ENCODE measurements around the gene SPINT1.

SPINT1 gene

GRCh38 chr15:40847223-40847961 lies 3.5 kb downstream of the SPINT1 start (continued):
- TF ChIP-seq ZNF266 (tag by site-specific recombination; IDR thresholded peaks at IDR 0.05; ENCODE audit: low read depth) (no peak), ZBTB17 (tag by site-specific recombination; IDR thresholded peaks at IDR 0.05) (peak; percentile 63), GLIS2 (tag by site-specific recombination; IDR thresholded peaks at IDR 0.05) (0 out of 2 replicates have a peak, but pooled peaks have one; percentile 4), SP2 (tag by site-specific recombination; IDR thresholded peaks at IDR 0.05) (peak; percentile 62), ZNF169 (tag by site-specific recombination; IDR thresholded peaks at IDR 0.05) (no peak), IKZF3 (tag by site-specific recombination; IDR thresholded peaks at IDR 0.05) (peak; percentile 61), PATZ1 (tag by site-specific recombination; IDR thresholded peaks at IDR 0.05) (peak; percentile 44; the same call in 1 of the 2 replicates), HOXC10 (CRISPR knock-in tag; IDR thresholded peaks at IDR 0.05) (no peak), ZNF341 (tag by site-specific recombination; IDR thresholded peaks at IDR 0.05; ENCODE audit: low read depth) (peak; percentile 58; the same call in 1 of the 2 replicates), ZNF239 (tag by site-specific recombination; IDR thresholded peaks at IDR 0.05) (no peak), WT1 (tag by site-specific recombination; IDR thresholded peaks at IDR 0.05) (peak; percentile 55; the same call in 1 of the 2 replicates), AEBP2 (tag by site-specific recombination; IDR thresholded peaks at IDR 0.05; ENCODE audit: borderline replicate concordance) (no peak), ZNF404 (tag by site-specific recombination; IDR thresholded peaks at IDR 0.05) (no peak), ZNF335 (tag by site-specific recombination; conservative IDR thresholded peaks at IDR 0.05) (0 out of 2 replicates have a peak, but pooled peaks have one; percentile 24), GLIS1 (tag by site-specific recombination; IDR thresholded peaks at IDR 0.05) (peak; percentile 37; the same call in 1 of the 2 replicates), INSM2 (tag by site-specific recombination; IDR thresholded peaks at IDR 0.05) (no peak), ZFHX2 (tag by site-specific recombination; conservative IDR thresholded peaks at IDR 0.05) (peak; percentile 72; the same call in 1 of the 2 replicates), SP3 (tag by site-specific recombination; IDR thresholded peaks at IDR 0.05) (peak; percentile 67), ZNF133 (tag by site-specific recombination; IDR thresholded peaks at IDR 0.05) (no peak)

- CTCF ChIA-PET = interaction anchor here (0.6 to 5.2 kb wide), 3 partner anchors 7 to 152 kb away, joined by 3 to 63 read pairs (median 4); no protein-coding TSS in a partner anchor
Measured at GRCh38 chr15:40850576-40851112, 6.8 kb downstream of the SPINT1 start.

More at GRCh38 chr15:40850576-40851112, 6.8 kb downstream of the SPINT1 start:
- Histone ChIP-seq H3K4me1 (ENCODE audit: control insufficient read depth, insufficient read depth, low read length) (peaks cover 3% of the 10 kb centered on the region; the same call in 1 of the 2 replicates), H3K4me3 (ENCODE audit: low read depth, low read length) (no peak overlapping the region), H3K27ac (ENCODE audit: extremely low read depth, low read depth, low read length) (no peak overlapping the region), H3K9me3 (ENCODE audit: control insufficient read depth, insufficient read depth, low read depth, low read length) (no peaks in the 10 kb centered on the region), H3K36me3 (ENCODE audit: control insufficient read depth in 2 of 2, insufficient read depth in 1 of 2, low read length in 2 of 2) (peaks cover 0 to 25% of the 10 kb centered on the region in 2 experiments; a peak in 2 of 3 replicates)
- no peak for TF ChIP-seq REST (tag by site-specific recombination; IDR thresholded peaks at IDR 0.05)
- no peak for TF ChIP-seq ZNF169 (tag by site-specific recombination; IDR thresholded peaks at IDR 0.05)
- no peak for TF ChIP-seq KLF9 (tag by site-specific recombination; IDR thresholded peaks at IDR 0.05; ENCODE audit: low read depth)
- no peak for TF ChIP-seq ZNF501 (tag by site-specific recombination; IDR thresholded peaks at IDR 0.05)
- no peak for TF ChIP-seq ZNF785 (tag by site-specific recombination; IDR thresholded peaks at IDR 0.05)
- TF ChIP-seq ZSCAN4 (tag by site-specific recombination; IDR thresholded peaks at IDR 0.05) = no peak
- POLR2A ChIA-PET = no interaction called here
